ENCODE measurements around the gene TREX2. TPM values are rescaled to one million over a fixed set of nuclear protein-coding genes. Genes with fewer than 3 reads are reported as not detected.

TREX2 gene
- total and polyA plus RNA-seq, 11 donors, result 0.22 to 0.48 (median 0.29) TPM; not detected in 3

DNA sequence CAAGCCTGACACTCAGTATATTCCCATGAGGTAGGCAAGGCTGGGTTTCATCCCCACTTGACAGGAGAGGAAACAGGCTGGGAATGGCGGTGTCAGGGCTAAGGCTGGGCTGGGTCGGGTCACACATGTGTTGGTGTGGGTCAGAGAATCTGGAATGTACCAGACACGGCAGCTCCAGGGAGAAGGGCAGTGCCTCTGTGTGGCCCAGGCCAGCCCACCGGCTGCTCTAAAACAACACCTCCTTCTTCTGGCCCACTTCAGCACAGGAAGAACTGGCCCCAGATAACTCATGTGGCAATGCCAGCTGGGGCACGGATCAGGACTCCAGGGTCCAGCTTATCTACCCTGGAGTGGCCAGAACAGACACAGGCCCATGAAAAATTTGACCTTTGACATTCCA lies 18.3 kb upstream of the TREX2 start:
- WGBS, 4 donors, result 65 to 90% (median 81%) methylated on average over 5 of the region's 5 CpGs
- no peaks in the 10 kb centered on the region for H3K9me3 ChIP-seq
- no peaks in the 10 kb centered on the region for H3K27me3 ChIP-seq
- DNase-seq (peak in 1 of 5 donors; percentile 3), ATAC-seq (no peak)
- H3K27ac ChIP-seq, result no peak overlapping the region
- intact Hi-C loops (cut with DNase I), result loop anchor here in 3 of 10 donors (5.0 to 10.0 kb wide), 2 partner anchors 43 to 519 kb away; no protein-coding TSS in a partner anchor
- TF ChIP-seq, protein P1, sequence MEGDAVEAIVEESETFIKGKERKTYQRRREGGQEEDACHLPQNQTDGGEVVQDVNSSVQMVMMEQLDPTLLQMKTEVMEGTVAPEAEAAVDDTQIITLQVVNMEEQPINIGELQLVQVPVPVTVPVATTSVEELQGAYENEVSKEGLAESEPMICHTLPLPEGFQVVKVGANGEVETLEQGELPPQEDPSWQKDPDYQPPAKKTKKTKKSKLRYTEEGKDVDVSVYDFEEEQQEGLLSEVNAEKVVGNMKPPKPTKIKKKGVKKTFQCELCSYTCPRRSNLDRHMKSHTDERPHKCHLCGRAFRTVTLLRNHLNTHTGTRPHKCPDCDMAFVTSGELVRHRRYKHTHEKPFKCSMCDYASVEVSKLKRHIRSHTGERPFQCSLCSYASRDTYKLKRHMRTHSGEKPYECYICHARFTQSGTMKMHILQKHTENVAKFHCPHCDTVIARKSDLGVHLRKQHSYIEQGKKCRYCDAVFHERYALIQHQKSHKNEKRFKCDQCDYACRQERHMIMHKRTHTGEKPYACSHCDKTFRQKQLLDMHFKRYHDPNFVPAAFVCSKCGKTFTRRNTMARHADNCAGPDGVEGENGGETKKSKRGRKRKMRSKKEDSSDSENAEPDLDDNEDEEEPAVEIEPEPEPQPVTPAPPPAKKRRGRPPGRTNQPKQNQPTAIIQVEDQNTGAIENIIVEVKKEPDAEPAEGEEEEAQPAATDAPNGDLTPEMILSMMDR (IDR thresholded peaks at IDR 0.05), result no peak
- no peak for TF ChIP-seq POLR2A (IDR thresholded peaks at IDR 0.05)
- peaks cover 0 to 7% (median under 1%) of the 10 kb centered on the region in 12 donors for H3K4me1 ChIP-seq
- no peak overlapping the region for H3K4me3 ChIP-seq
- peaks cover 0 to 16% (median 0%) of the 10 kb centered on the region in 9 donors for H3K36me3 ChIP-seq

DNA sequence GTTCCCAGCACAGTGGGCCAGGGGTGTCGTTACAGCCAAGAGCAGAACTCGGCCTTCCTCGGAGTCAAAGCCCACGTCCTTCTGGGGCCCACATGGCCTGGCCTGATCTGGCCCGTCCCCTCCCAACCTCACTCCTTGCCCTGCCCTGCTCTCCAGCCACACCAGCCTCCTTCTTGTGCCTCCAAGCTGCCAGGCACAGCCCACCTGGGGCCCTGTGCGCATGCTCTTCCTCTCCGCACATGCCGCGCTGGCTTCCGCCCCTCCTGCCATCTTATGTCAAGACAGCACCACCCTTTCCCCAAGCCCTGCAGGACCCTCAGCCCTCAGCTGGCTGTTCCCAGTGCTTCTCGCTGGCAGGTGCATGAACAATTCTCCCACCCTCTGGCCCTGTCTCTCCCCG lies 17.7 kb upstream of the TREX2 start:
- H3K27me3 ChIP-seq, result no peaks in the 10 kb centered on the region
- no peaks in the 10 kb centered on the region for H3K9me3 ChIP-seq
- 77 to 96% (median 86%) methylated on average over 12 of the region's 12 CpGs for WGBS, 4 donors
- H3K36me3 ChIP-seq, result peaks cover 0 to 20% (median 0%) of the 10 kb centered on the region in 9 donors
- H3K4me1 ChIP-seq, result peaks cover 0 to 2% (median 0%) of the 10 kb centered on the region in 12 donors
- TF ChIP-seq POLR2A (IDR thresholded peaks at IDR 0.05), result no peak
- TF ChIP-seq, protein P1 (IDR thresholded peaks at IDR 0.05), result no peak
- no peak overlapping the region for H3K4me3 ChIP-seq
- DNase-seq, result peak in 1 of 5 donors; percentile 7
- ATAC-seq, result no peak
- intact Hi-C loops (cut with DNase I), result loop anchor here in 3 of 10 donors (5.0 to 10.0 kb wide), 2 partner anchors 44 to 519 kb away; no protein-coding TSS in a partner anchor
- H3K27ac ChIP-seq, result no peak overlapping the region

DNA sequence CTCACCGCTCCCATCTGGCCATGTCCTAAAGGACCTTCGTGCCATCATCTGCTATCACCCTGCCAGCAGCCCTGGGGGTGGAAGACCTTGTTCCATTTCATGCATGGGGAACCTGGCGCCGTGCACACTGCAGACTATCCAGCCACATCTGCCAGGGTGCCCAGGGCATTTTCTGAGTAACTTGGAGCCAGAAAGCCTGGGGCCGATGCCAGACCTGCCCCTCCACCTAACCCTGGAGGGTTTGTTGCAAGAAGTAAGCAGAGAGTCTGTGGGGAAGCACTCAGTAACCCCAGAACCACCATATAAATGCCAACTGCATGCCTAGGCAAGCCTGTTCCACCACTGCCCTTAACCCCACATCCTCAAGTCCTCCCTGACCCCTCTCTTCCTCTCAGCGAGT lies 17.2 kb upstream of the TREX2 start:
- intact Hi-C loops (cut with DNase I), result loop anchor here in 3 of 10 donors (5.0 to 10.0 kb wide), 2 partner anchors 44 to 518 kb away; no protein-coding TSS in a partner anchor

DNA sequence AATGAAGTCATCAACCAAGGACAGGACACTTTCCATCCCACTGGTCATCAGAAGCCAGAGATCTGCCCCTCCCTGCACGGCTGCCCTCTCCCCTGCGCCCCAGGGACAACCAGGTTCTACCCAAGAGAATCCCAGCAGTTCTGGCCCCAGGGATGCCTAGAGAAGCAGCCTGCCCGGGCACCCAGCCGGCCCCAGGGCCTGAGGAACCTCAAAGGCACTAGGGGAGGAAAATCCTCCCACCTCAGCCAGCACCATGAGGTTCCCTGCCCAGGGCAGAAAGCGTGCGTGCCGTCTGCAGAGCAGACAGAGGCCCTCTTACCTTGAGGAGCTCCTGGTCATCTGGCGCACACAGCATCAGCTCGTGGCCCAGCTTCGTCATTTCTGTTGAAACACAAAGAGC lies 16.4 kb upstream of the TREX2 start:
- Histone ChIP-seq H3K4me3 (no peak overlapping the region), H3K4me1 (no peaks in the 10 kb centered on the region), H3K27ac (no peak overlapping the region), H3K36me3 (peaks cover 0 to 20% (median 0%) of the 10 kb centered on the region in 9 donors), H3K27me3 (no peaks in the 10 kb centered on the region), H3K9me3 (no peaks in the 10 kb centered on the region)
- 87 to 93% (median 92%) methylated on average over 8 to 10 of the region's 10 CpGs for WGBS, 4 donors
- intact Hi-C loops (cut with DNase I), result loop anchor here in 3 of 10 donors (5.0 to 10.0 kb wide), 2 partner anchors 45 to 517 kb away; no protein-coding TSS in a partner anchor
- ATAC-seq, result no peak
- peak in 2 of 5 donors; percentile 12 to 22 for DNase-seq
- no peak for TF ChIP-seq POLR2A (IDR thresholded peaks at IDR 0.05)
- TF ChIP-seq, protein P1 (IDR thresholded peaks at IDR 0.05), result no peak

More for the DNA sequence above, 17.2 kb upstream of the TREX2 start:
- DNase-seq (peak in 1 of 5 donors; percentile 10), ATAC-seq (no peak)
- Histone ChIP-seq H3K9me3 (no peaks in the 10 kb centered on the region), H3K4me3 (no peak overlapping the region), H3K27ac (no peak overlapping the region), H3K4me1 (no peaks in the 10 kb centered on the region), H3K36me3 (peaks cover 0 to 20% (median 0%) of the 10 kb centered on the region in 9 donors), H3K27me3 (no peaks in the 10 kb centered on the region)
- no peak for TF ChIP-seq POLR2A (IDR thresholded peaks at IDR 0.05)
- 86 to 94% (median 93%) methylated on average over 1 to 6 of the region's 6 CpGs for WGBS, 4 donors

Data from heart left ventricle (tissue), 16 donors.